Right lobe of liver (tissue), 6 donors: Measurements from ENCODE around the gene C3orf20. TPM values are rescaled to one million over a fixed set of nuclear protein-coding genes. Genes with fewer than 3 reads are reported as not detected.

ENCODE experiments used
- ATAC-seq, 4 donors: fragments of 200-7000 bp; cut with Tn5 transposase; one replicate each; pipeline ENCODE4 v1.9.1; 2020; ENCODE audit warnings: mild to moderate bottlenecking in 4 of 4, moderate library complexity in 4 of 4
- DNase-seq, 3 donors: peaks; one replicate each; pipeline ENCODE4 v3.0.0-alpha.2; 2020
- H3K27ac ChIP-seq, 3 donors: fragments of 200-600 bp; one replicate each; pipeline ENCODE4 v1.8.0; 2022
- H3K27me3 ChIP-seq, 2 donors: fragments of 200-600 bp; one replicate each; pipeline ENCODE4 v1.8.0; 2022
- H3K36me3 ChIP-seq, 4 donors: fragments of 200-600 bp; sonication (generic) in 1 of 4; one replicate each; pipeline versions ENCODE4 v1.5.1 to v1.8.0; 2017 to 2022; ENCODE audit warnings: control low read depth in 1 of 4
- H3K4me1 ChIP-seq, 4 donors: fragments of 200-600 bp; sonication (generic) in 1 of 4; one replicate each; pipeline versions ENCODE4 v1.5.1 to v1.8.0; 2017 to 2022; ENCODE audit warnings: control low read depth in 1 of 4
- H3K4me3 ChIP-seq, 3 donors: fragments of 200-600 bp; one replicate each; pipeline ENCODE4 v1.8.0; 2022
- H3K9me3 ChIP-seq, 4 donors: fragments of 200-600 bp; sonication (generic) in 1 of 4; one replicate each; pipeline versions ENCODE4 v1.5.1 to v1.8.0; 2017 to 2022; ENCODE audit warnings: control low read depth in 1 of 4
- POLR2A ChIP-seq: fragments of 450-650 bp; IDR thresholded peaks from one replicate; pipeline ENCODE4 v1.6.1; 2017; ENCODE audit warnings: antibody characterized with exemption, mild to moderate bottlenecking
- WGBS: methylation state at CpG from one replicate; pipeline ENCODE4 v1.1.6; 2018; ENCODE audit warnings: low coverage, low lambda C conversion rate; ENCODE audit not compliant: insufficient coverage; ENCODE audit errors: missing lambda C conversion rate; 5-methylcytosine and 5-hydroxymethylcytosine counted together
- intact Hi-C, 2 donors: fragments of 100-400 bp; cut with DNase I; formaldehyde crosslinking; loops; one replicate each; pipeline versions ENCODE4 v1.11.2 to v1.14.1; 2022
- total RNA-seq, 6 experiments: library from RNA; depleted of rRNA in 2 of 6; stranded (reverse); fragments of >200 nt in 2 of 6; fragmentation: NEBNext Ultra II Directional in 3 of 6; extraction: Animal tissue kit (Norgen Biotek cat#: 25700) in 3 of 6; gene quantifications; one replicate each; pipeline versions ENCODE4 v1.1.0 to v1.2.4, GENCODE V29; 2016 to 2023
- TF ChIP-seq, protein P1 (sequence below), 4 donors: fragments of 200-600 bp in 3 of 4; fragments of 450-650 bp in 1 of 4; IDR thresholded peaks; one replicate each; pipeline versions ENCODE4 v1.5.1 to v1.8.0; 2016 to 2022; ENCODE audit warnings: antibody characterized with exemption in 4 of 4, mild to moderate bottlenecking in 2 of 4
- donor health status: DM: no; HTN: yes; CAD: no.
- donor health status: DM: no; HTN: no; CAD: no.
- donor health status: DM: no; HTN: no; CAD: no.
- donor health status: DM: no; HTN: yes; CAD: no.
- donor health status: DM: no; HTN: yes; CAD: no.

Gene C3orf20
- total RNA-seq, 6 experiments from 2014 or later = 0.09 to 0.11 TPM; not detected in 4

- H3K4me1 ChIP-seq = peaks cover 0 to 32% (median 15%) of the 10 kb centered on the region in 4 donors
- H3K27me3 ChIP-seq = no peaks in the 10 kb centered on the region
- H3K4me3 ChIP-seq = no peak overlapping the region
- TF ChIP-seq, protein P1, sequence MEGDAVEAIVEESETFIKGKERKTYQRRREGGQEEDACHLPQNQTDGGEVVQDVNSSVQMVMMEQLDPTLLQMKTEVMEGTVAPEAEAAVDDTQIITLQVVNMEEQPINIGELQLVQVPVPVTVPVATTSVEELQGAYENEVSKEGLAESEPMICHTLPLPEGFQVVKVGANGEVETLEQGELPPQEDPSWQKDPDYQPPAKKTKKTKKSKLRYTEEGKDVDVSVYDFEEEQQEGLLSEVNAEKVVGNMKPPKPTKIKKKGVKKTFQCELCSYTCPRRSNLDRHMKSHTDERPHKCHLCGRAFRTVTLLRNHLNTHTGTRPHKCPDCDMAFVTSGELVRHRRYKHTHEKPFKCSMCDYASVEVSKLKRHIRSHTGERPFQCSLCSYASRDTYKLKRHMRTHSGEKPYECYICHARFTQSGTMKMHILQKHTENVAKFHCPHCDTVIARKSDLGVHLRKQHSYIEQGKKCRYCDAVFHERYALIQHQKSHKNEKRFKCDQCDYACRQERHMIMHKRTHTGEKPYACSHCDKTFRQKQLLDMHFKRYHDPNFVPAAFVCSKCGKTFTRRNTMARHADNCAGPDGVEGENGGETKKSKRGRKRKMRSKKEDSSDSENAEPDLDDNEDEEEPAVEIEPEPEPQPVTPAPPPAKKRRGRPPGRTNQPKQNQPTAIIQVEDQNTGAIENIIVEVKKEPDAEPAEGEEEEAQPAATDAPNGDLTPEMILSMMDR (IDR thresholded peaks at IDR 0.05) = no peak
- TF ChIP-seq POLR2A = no peak
- H3K27ac ChIP-seq = peak overlapping the region; percentile 6 to 88 (median 59)
- 42% methylated on average over 2 of the region's 12 CpGs for WGBS
- intact Hi-C loops = no loop called here
- H3K9me3 ChIP-seq = no peaks in the 10 kb centered on the region
- DNase-seq (peak in 1 of 3 donors; percentile 60), ATAC-seq (peak; percentile 25 to 59 (median 40))
- no peaks in the 10 kb centered on the region for H3K36me3 ChIP-seq
Observed at GRCh38 chr3:14803981-14804834, 129.3 kb downstream of the C3orf20 start.

- no peak for TF ChIP-seq POLR2A
- TF ChIP-seq, protein P1 (IDR thresholded peaks at IDR 0.05) = no peak
- no peak for ATAC-seq
- H3K4me3 ChIP-seq = no peak overlapping the region
- H3K27me3 ChIP-seq = no peaks in the 10 kb centered on the region
- H3K36me3 ChIP-seq = no peaks in the 10 kb centered on the region
- intact Hi-C loops = no loop called here
- DNase-seq = no peak
- no peaks in the 10 kb centered on the region for H3K9me3 ChIP-seq
- peaks cover 0 to 32% (median 15%) of the 10 kb centered on the region in 4 donors for H3K4me1 ChIP-seq
- peak overlapping the region in 1 of 3 donors; percentile 59 for H3K27ac ChIP-seq
- 41% methylated on average over 4 of the region's 7 CpGs for WGBS
Observed at GRCh38 chr3:14804835-14805780, 130.2 kb downstream of the C3orf20 start.

- no peak for DNase-seq
- no peak for TF ChIP-seq POLR2A
- TF ChIP-seq, protein P1 (IDR thresholded peaks at IDR 0.05) = no peak
- intact Hi-C loops = no loop called here
- ATAC-seq = no peak
- H3K9me3 ChIP-seq = no peaks in the 10 kb centered on the region
- 52% methylated on average over 3 of the region's 4 CpGs for WGBS
- peaks cover 0 to 4% of the 10 kb centered on the region in 2 donors for H3K27me3 ChIP-seq
- H3K4me3 ChIP-seq = no peak overlapping the region
- H3K27ac ChIP-seq = no peak overlapping the region
- no peaks in the 10 kb centered on the region for H3K36me3 ChIP-seq
- peaks cover 0 to 36% (median 15%) of the 10 kb centered on the region in 4 donors for H3K4me1 ChIP-seq
Observed at GRCh38 chr3:14805961-14806537, 131.1 kb downstream of the C3orf20 start.

DNA sequence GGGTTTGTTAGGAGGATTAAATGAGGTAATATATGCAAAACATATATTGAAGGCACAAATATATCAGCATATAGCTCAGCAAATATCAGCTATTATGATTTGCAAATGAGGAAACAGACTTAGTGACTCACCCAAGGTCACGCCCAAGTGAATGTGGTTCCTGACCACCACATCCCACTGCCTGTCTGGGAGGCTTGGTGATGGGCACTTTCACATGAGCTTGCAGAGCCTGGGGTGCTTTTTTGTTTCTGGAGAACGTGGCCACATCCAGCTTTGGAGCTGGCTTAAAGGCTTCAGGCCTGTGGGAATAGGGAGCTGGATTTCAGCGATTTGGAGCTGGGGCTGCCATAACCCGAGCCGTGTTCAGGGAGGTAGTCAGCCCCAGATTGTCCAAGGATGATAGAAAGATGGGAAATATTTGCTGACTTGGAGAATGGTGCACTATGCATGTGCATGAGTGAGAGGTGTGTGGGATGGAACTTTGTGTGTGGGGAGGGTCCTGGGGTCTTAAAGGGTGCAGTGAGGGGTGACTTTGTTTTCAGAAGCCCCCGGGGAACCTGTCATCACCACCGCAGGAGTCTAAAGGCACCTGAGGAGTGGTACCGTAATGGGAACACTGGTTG, 131.8 kb downstream of the C3orf20 start:
- TF ChIP-seq, protein P1 (IDR thresholded peaks at IDR 0.05) = no peak
- TF ChIP-seq POLR2A = no peak
- DNase-seq = no peak
- ATAC-seq = no peak
- intact Hi-C loops = no loop called here
- Histone ChIP-seq H3K27me3 (peaks cover 0 to 7% of the 10 kb centered on the region in 2 donors), H3K36me3 (no peaks in the 10 kb centered on the region), H3K9me3 (no peaks in the 10 kb centered on the region), H3K4me3 (no peak overlapping the region), H3K4me1 (peaks cover 0 to 31% (median 12%) of the 10 kb centered on the region in 4 donors), H3K27ac (no peak overlapping the region)
- WGBS = 88% methylated on average over 6 of the region's 8 CpGs
